Thyroid gland (tissue), 4 donors: ENCODE results near the gene PXN.

Experiments used
- CTCF ChIP-seq, 6 experiments: fragments of 200-600 bp in 3 of 6; fragments of 450-650 bp in 3 of 6; sonication (generic) in 3 of 6; IDR thresholded peaks; one replicate each; pipeline ENCODE4 v1.5.1; 2016 to 2019; ENCODE audit warnings: antibody characterized with exemption in 6 of 6, mild to moderate bottlenecking in 2 of 6, inconsistent platforms in 1 of 6, moderate library complexity in 1 of 6
- POLR2A ChIP-seq, 2 donors: fragments of 450-650 bp; IDR thresholded peaks; one replicate each; pipeline ENCODE4 v1.6.1; 2017; ENCODE audit warnings: antibody characterized with exemption in 2 of 2, mild to moderate bottlenecking in 2 of 2, moderate library complexity in 1 of 2

DNA sequence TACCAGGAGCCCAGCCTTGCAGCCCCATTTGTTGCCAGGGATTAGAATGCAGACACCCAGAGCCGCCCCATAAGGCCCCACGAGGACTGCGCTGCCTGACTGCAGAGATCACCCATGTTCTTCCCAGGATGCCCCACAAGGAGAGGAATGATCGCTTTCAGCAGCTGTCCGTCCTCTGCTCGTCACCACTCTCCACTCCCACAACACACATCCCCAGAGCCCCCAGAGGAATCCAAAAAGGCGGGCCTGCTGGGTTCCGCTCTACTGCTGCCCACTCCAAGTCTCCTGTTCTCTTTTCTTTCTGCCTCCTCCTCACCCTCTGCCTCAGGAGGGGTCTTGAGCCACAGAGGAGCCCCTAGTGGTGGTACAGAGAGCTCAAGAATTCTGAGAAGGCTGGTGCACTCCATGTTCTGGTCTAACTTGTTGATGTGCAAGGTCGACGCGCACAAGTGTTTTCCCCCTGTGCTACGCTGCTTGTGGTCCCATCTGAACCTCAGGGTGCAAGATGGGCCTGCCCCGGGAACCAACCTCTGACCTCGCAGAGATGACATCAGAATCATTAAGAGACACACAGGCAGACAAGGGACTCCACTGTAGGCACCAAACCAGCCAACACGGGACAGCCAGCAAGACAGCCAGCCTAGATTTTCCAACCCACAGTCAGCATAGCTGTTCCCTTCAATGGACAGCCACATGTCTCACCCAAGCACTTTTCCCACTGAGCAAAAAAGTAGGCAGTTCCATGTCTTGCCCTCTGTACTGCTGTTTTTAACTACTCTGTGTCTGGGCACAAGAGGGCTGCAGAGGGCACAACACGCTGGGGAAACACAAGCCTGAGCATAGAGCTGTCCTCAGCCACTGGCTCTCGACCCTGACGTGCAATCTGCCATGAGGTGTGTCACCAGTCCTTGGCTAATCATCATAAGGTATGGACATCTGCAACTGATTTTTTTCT lies 29.9 kb downstream of the PXN start:
- peak in 3 of 6 experiments; percentile 7 to 20 (median 11) for TF ChIP-seq CTCF (IDR thresholded peaks at IDR 0.05)
- no peak for TF ChIP-seq POLR2A (IDR thresholded peaks at IDR 0.05)
